GM12892 (cell line): Measurements from ENCODE around the gene MYCL.

Experiments
- POLR2A ChIP-seq: IDR thresholded peaks from 2 replicates; pipeline ENCODE4 v1.6.1; 2011; ENCODE audit warnings: low read depth, low read length, control low read depth
- POLR2AphosphoS5 ChIP-seq: IDR thresholded peaks from 2 replicates; pipeline ENCODE4 v1.6.1; 2011; ENCODE audit warnings: low read depth, low read length, control low read depth
- TAF1 ChIP-seq: IDR thresholded peaks from 2 replicates; pipeline ENCODE4 v1.6.1; 2011; ENCODE audit warnings: low read depth, mild to moderate bottlenecking, control low read depth, low read length, borderline replicate concordance

DNA sequence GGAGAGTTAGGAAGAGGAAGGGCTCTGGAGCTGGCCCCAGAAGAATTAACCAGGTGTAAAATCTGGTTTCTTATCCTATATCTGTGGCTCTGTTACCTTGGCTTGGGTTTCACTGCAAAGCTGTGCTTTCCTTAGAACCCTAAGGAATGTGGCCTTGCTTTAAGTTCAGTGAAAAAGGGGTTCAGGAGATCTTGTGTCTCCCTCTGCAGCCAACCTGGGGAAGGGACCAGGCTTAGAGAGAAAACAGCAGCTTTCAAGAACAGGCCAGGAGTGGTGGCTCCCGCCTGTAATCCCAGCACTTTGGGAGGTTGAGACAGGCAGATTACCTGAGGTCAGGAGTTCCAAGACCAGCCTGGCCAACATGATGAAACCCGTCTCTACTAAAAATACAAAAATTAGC, 16.1 kb upstream of the MYCL start:
- no peak for TF ChIP-seq POLR2A
- TF ChIP-seq POLR2AphosphoS5, result no peak
- no peak for TF ChIP-seq TAF1
